ENCODE results near the gene INPP5J.

GRCh38 chr22:31126869-31127175 is 4.1 kb downstream of the INPP5J start:
- TF ChIP-seq, protein P1, sequence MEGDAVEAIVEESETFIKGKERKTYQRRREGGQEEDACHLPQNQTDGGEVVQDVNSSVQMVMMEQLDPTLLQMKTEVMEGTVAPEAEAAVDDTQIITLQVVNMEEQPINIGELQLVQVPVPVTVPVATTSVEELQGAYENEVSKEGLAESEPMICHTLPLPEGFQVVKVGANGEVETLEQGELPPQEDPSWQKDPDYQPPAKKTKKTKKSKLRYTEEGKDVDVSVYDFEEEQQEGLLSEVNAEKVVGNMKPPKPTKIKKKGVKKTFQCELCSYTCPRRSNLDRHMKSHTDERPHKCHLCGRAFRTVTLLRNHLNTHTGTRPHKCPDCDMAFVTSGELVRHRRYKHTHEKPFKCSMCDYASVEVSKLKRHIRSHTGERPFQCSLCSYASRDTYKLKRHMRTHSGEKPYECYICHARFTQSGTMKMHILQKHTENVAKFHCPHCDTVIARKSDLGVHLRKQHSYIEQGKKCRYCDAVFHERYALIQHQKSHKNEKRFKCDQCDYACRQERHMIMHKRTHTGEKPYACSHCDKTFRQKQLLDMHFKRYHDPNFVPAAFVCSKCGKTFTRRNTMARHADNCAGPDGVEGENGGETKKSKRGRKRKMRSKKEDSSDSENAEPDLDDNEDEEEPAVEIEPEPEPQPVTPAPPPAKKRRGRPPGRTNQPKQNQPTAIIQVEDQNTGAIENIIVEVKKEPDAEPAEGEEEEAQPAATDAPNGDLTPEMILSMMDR (IDR thresholded peaks at IDR 0.05) = no peak
- TF ChIP-seq POLR2AphosphoS5 (IDR thresholded peaks at IDR 0.05) = no peak
- TF ChIP-seq EP300 (IDR thresholded peaks at IDR 0.05) = no peak

All from sigmoid colon (tissue), 4 donors.